Measurements from ENCODE around the gene HTR2C. TPM values are rescaled to one million over a fixed set of nuclear protein-coding genes. Genes with fewer than 3 reads are reported as not detected.
"Not testable (repeated sequence)": the region's sequence is repeated elsewhere in the genome, so short reads cannot be mapped to it uniquely, and the experiment has no call there.

Gene HTR2C
- total RNA-seq, 1 experiment from 2014 or later = not detected

GRCh38 chrX:114675365-114675764 lies 91.5 kb downstream of the HTR2C start:
- no peak for DNase-seq (ENCODE audit: low read depth, low spot score)

GRCh38 chrX:114700533-114700932 lies 116.6 kb downstream of the HTR2C start:
- DNase-seq (ENCODE audit: low read depth, low spot score); in situ Hi-C loops (cut with HindIII; ENCODE audit: low pct_unique_long_range_greater_than_20kb, low sequenced_read_pairs): not testable (repeated sequence)

More at GRCh38 chrX:114675365-114675764, 91.5 kb downstream of the HTR2C start:
- in situ Hi-C loops (cut with HindIII; ENCODE audit: low pct_unique_long_range_greater_than_20kb, low sequenced_read_pairs) = no loop called here

- DNase-seq (ENCODE audit: low read depth, low spot score) = no peak
- in situ Hi-C loops (cut with HindIII; ENCODE audit: low pct_unique_long_range_greater_than_20kb, low sequenced_read_pairs) = no loop called here
These were observed 125.5 kb downstream of the HTR2C start for GRCh38 chrX:114709406-114709805.

GRCh38 chrX:114710571-114710970 lies 126.7 kb downstream of the HTR2C start:
- DNase-seq (ENCODE audit: low read depth, low spot score) = no peak
- in situ Hi-C loops (cut with HindIII; ENCODE audit: low pct_unique_long_range_greater_than_20kb, low sequenced_read_pairs) = no loop called here

- in situ Hi-C loops (cut with HindIII; ENCODE audit: low pct_unique_long_range_greater_than_20kb, low sequenced_read_pairs) = no loop called here
- peak; percentile 2 for DNase-seq (ENCODE audit: low read depth, low spot score)
These were observed 128.6 kb downstream of the HTR2C start for GRCh38 chrX:114712466-114712865.

- no peak for DNase-seq (ENCODE audit: low read depth, low spot score)
- in situ Hi-C loops (cut with HindIII; ENCODE audit: low pct_unique_long_range_greater_than_20kb, low sequenced_read_pairs) = no loop called here
These were observed 131.2 kb downstream of the HTR2C start for GRCh38 chrX:114715096-114715495.

- DNase-seq (ENCODE audit: low read depth, low spot score) = no peak
- in situ Hi-C loops (cut with HindIII; ENCODE audit: low pct_unique_long_range_greater_than_20kb, low sequenced_read_pairs) = no loop called here
These were observed 134.0 kb downstream of the HTR2C start for GRCh38 chrX:114717921-114718320.

GRCh38 chrX:114766541-114766940 lies 182.7 kb downstream of the HTR2C start:
- in situ Hi-C loops (cut with HindIII; ENCODE audit: low pct_unique_long_range_greater_than_20kb, low sequenced_read_pairs) = no loop called here
- no peak for DNase-seq (ENCODE audit: low read depth, low spot score)

GRCh38 chrX:114774691-114775090 lies 190.8 kb downstream of the HTR2C start:
- peak; percentile 12 for DNase-seq (ENCODE audit: low read depth, low spot score)
- in situ Hi-C loops (cut with HindIII; ENCODE audit: low pct_unique_long_range_greater_than_20kb, low sequenced_read_pairs) = no loop called here

- DNase-seq (ENCODE audit: low read depth, low spot score) = no peak
- in situ Hi-C loops (cut with HindIII; ENCODE audit: low pct_unique_long_range_greater_than_20kb, low sequenced_read_pairs) = no loop called here
These were observed 199.0 kb downstream of the HTR2C start for GRCh38 chrX:114782925-114783324.

- DNase-seq (ENCODE audit: low read depth, low spot score) = peak; percentile 33
- in situ Hi-C loops (cut with HindIII; ENCODE audit: low pct_unique_long_range_greater_than_20kb, low sequenced_read_pairs) = no loop called here
These were observed 203.2 kb downstream of the HTR2C start for GRCh38 chrX:114787061-114787460.

GRCh38 chrX:114797494-114797893 lies 213.6 kb downstream of the HTR2C start:
- peak; percentile 32 for DNase-seq (ENCODE audit: low read depth, low spot score)
- in situ Hi-C loops (cut with HindIII; ENCODE audit: low pct_unique_long_range_greater_than_20kb, low sequenced_read_pairs) = no loop called here

GRCh38 chrX:114798907-114799306 lies 215.0 kb downstream of the HTR2C start:
- in situ Hi-C loops (cut with HindIII; ENCODE audit: low pct_unique_long_range_greater_than_20kb, low sequenced_read_pairs) = no loop called here
- DNase-seq (ENCODE audit: low read depth, low spot score) = peak; percentile 16

GRCh38 chrX:114800719-114801118 lies 216.8 kb downstream of the HTR2C start:
- peak; percentile 33 for DNase-seq (ENCODE audit: low read depth, low spot score)
- in situ Hi-C loops (cut with HindIII; ENCODE audit: low pct_unique_long_range_greater_than_20kb, low sequenced_read_pairs) = no loop called here

- in situ Hi-C loops (cut with HindIII; ENCODE audit: low pct_unique_long_range_greater_than_20kb, low sequenced_read_pairs) = no loop called here
- no peak for DNase-seq (ENCODE audit: low read depth, low spot score)
These were observed 235.6 kb downstream of the HTR2C start for GRCh38 chrX:114819509-114819908.

GRCh38 chrX:114841051-114841450 lies 257.2 kb downstream of the HTR2C start:
- DNase-seq (ENCODE audit: low read depth, low spot score) = no peak
- in situ Hi-C loops (cut with HindIII; ENCODE audit: low pct_unique_long_range_greater_than_20kb, low sequenced_read_pairs) = no loop called here

GRCh38 chrX:114842181-114842580 lies 258.3 kb downstream of the HTR2C start:
- in situ Hi-C loops (cut with HindIII; ENCODE audit: low pct_unique_long_range_greater_than_20kb, low sequenced_read_pairs) = no loop called here
- peak; percentile 84 for DNase-seq (ENCODE audit: low read depth, low spot score)

- no peak for DNase-seq (ENCODE audit: low read depth, low spot score)
- in situ Hi-C loops (cut with HindIII; ENCODE audit: low pct_unique_long_range_greater_than_20kb, low sequenced_read_pairs) = no loop called here
These were observed 305.6 kb downstream of the HTR2C start for GRCh38 chrX:114889481-114889880.

- in situ Hi-C loops (cut with HindIII; ENCODE audit: low pct_unique_long_range_greater_than_20kb, low sequenced_read_pairs) = no loop called here
- DNase-seq (ENCODE audit: low read depth, low spot score) = no peak
These were observed 319.7 kb downstream of the HTR2C start for GRCh38 chrX:114903618-114904017.

- DNase-seq (ENCODE audit: low read depth, low spot score) = no peak
- in situ Hi-C loops (cut with HindIII; ENCODE audit: low pct_unique_long_range_greater_than_20kb, low sequenced_read_pairs) = no loop called here
These were observed 321.4 kb downstream of the HTR2C start for GRCh38 chrX:114905251-114905650.

All from SK-MEL-5 (cell line).